GM12892 (cell line): ENCODE measurements around the gene POLR3G.

Experiments used
- POLR2A ChIP-seq: IDR thresholded peaks from 2 replicates; pipeline ENCODE4 v1.6.1; 2011; ENCODE audit warnings: low read depth, low read length, control low read depth
- POLR2AphosphoS5 ChIP-seq: IDR thresholded peaks from 2 replicates; pipeline ENCODE4 v1.6.1; 2011; ENCODE audit warnings: low read depth, low read length, control low read depth

DNA sequence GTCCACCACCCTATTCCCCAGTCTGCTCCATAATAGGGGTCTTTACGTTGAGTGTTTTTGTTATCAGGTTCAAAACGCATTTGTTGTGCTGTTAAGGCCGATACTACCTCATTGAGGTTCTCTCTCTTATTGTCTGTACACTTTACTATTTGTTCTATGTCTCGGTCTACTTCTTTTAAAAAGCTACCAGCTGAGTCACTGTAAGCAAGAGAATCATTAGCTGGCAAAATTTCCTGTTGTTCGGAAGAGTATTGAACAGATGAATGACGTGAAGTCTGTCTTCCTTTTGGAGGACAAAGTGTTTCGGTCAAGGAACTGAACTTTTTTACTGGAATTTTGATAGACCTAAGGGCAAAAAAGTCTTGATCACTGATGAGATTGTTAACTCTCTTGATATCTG lies 44.4 kb downstream of the POLR3G start:
- no peak for TF ChIP-seq POLR2A
- TF ChIP-seq POLR2AphosphoS5: no peak
